ENCODE results near the gene ADRA2B.

DNA sequence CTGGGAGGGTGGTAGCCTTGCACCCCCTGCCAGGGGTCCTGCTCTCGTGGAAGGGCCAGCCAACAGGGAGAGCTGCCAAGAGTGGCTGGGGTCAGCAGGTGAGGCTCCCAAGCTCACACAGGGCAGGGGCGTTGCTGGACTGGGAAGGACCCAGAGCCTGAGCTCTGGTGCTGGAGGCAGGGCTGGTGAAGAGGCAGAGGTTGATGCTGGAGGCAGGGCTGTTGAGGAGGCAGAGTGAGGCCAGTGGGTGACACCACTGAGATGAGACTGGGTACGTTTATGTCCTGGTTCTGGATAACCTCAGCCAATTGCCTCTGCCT lies 7.0 kb downstream of the ADRA2B start:
- TF ChIP-seq, protein P1, sequence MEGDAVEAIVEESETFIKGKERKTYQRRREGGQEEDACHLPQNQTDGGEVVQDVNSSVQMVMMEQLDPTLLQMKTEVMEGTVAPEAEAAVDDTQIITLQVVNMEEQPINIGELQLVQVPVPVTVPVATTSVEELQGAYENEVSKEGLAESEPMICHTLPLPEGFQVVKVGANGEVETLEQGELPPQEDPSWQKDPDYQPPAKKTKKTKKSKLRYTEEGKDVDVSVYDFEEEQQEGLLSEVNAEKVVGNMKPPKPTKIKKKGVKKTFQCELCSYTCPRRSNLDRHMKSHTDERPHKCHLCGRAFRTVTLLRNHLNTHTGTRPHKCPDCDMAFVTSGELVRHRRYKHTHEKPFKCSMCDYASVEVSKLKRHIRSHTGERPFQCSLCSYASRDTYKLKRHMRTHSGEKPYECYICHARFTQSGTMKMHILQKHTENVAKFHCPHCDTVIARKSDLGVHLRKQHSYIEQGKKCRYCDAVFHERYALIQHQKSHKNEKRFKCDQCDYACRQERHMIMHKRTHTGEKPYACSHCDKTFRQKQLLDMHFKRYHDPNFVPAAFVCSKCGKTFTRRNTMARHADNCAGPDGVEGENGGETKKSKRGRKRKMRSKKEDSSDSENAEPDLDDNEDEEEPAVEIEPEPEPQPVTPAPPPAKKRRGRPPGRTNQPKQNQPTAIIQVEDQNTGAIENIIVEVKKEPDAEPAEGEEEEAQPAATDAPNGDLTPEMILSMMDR (IDR thresholded peaks at IDR 0.05): no peak
- no peak for TF ChIP-seq POLR2A (IDR thresholded peaks at IDR 0.05)
- no peak for TF ChIP-seq POLR2AphosphoS5 (IDR thresholded peaks at IDR 0.05)
